ENCODE data around the gene THBS2. TPM values are rescaled to one million over a fixed set of nuclear protein-coding genes. Genes with fewer than 3 reads are reported as not detected.

Gene THBS2
- total and polyA plus RNA-seq, 12 donors = 5.2 to 45.9 (median 10.7) TPM

GRCh38 chr6:169235286-169235685 lies 18.4 kb downstream of the THBS2 start:
- Histone ChIP-seq H3K4me1 (no peaks in the 10 kb centered on the region), H3K36me3 (peaks cover 0 to 59% (median 0%) of the 10 kb centered on the region in 9 donors), H3K9me3 (peaks cover 0 to 16% (median 0%) of the 10 kb centered on the region in 11 donors), H3K27me3 (peaks cover 0 to 5% (median 0%) of the 10 kb centered on the region in 7 donors), H3K4me3 (no peak overlapping the region), H3K27ac (no peak overlapping the region)
- DNase-seq (no peak), ATAC-seq (peak in 2 of 8 donors; percentile 5 to 14)
- TF ChIP-seq, protein P1, sequence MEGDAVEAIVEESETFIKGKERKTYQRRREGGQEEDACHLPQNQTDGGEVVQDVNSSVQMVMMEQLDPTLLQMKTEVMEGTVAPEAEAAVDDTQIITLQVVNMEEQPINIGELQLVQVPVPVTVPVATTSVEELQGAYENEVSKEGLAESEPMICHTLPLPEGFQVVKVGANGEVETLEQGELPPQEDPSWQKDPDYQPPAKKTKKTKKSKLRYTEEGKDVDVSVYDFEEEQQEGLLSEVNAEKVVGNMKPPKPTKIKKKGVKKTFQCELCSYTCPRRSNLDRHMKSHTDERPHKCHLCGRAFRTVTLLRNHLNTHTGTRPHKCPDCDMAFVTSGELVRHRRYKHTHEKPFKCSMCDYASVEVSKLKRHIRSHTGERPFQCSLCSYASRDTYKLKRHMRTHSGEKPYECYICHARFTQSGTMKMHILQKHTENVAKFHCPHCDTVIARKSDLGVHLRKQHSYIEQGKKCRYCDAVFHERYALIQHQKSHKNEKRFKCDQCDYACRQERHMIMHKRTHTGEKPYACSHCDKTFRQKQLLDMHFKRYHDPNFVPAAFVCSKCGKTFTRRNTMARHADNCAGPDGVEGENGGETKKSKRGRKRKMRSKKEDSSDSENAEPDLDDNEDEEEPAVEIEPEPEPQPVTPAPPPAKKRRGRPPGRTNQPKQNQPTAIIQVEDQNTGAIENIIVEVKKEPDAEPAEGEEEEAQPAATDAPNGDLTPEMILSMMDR (IDR thresholded peaks at IDR 0.05) = no peak
- WGBS, 2 donors = 85 to 88% methylated on average over 11 of the region's 11 CpGs
- intact Hi-C loops (cut with DNase I) = no loop called here

GRCh38 chr6:169234634-169235033 lies 19.0 kb downstream of the THBS2 start:
- no peak for ATAC-seq
- Histone ChIP-seq H3K9me3 (peaks cover 0 to 16% (median 0%) of the 10 kb centered on the region in 11 donors), H3K36me3 (peaks cover 0 to 65% (median 0%) of the 10 kb centered on the region in 9 donors)

DNA sequence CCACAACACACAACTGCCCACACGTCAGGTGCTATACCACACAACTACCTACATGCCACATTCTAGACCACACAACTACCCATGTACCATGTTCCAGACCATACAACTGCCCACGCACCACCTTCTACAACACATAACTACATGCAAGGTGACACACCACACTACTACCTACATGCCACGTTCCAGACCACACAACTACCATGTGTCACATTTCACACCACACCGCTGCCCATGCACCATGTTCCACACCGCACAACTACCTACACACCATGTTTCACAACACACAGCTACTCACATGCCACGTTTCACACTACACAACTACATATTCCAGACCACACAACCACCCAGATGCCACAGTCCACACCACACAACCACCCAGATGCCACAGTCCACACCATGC lies 19.8 kb downstream of the THBS2 start:
- H3K9me3 ChIP-seq = peaks cover 0 to 16% (median 0%) of the 10 kb centered on the region in 11 donors
- 93 to 94% methylated on average over 6 of the region's 6 CpGs for WGBS, 2 donors
- intact Hi-C loops (cut with DNase I) = no loop called here
- ATAC-seq (no peak), DNase-seq (no peak)
- peaks cover 0 to 3% (median 0%) of the 10 kb centered on the region in 7 donors for H3K27me3 ChIP-seq
- H3K27ac ChIP-seq = no peak overlapping the region
- no peaks in the 10 kb centered on the region for H3K4me1 ChIP-seq
- no peak overlapping the region for H3K4me3 ChIP-seq
- H3K36me3 ChIP-seq = peaks cover 0 to 65% (median 0%) of the 10 kb centered on the region in 9 donors
- TF ChIP-seq, protein P1 (IDR thresholded peaks at IDR 0.05) = no peak

More at GRCh38 chr6:169234634-169235033, 19.0 kb downstream of the THBS2 start:
- Histone ChIP-seq H3K27ac (no peak overlapping the region), H3K27me3 (peaks cover 0 to 5% (median 0%) of the 10 kb centered on the region in 7 donors), H3K4me1 (no peaks in the 10 kb centered on the region), H3K4me3 (no peak overlapping the region)
- intact Hi-C loops (cut with DNase I) = no loop called here
- TF ChIP-seq, protein P1 (IDR thresholded peaks at IDR 0.05) = no peak
- WGBS, 2 donors = 94 to 96% methylated on average over 18 of the region's 18 CpGs
- no peak for DNase-seq

- Histone ChIP-seq H3K36me3 (peaks cover 0 to 62% (median 0%) of the 10 kb centered on the region in 9 donors), H3K27ac (no peak overlapping the region), H3K9me3 (peaks cover 0 to 16% (median 0%) of the 10 kb centered on the region in 11 donors), H3K4me1 (no peaks in the 10 kb centered on the region), H3K27me3 (peaks cover 0 to 3% (median 0%) of the 10 kb centered on the region in 7 donors), H3K4me3 (no peak overlapping the region)
- WGBS, 2 donors = 83 to 98% methylated on average over 13 of the region's 13 CpGs
- DNase-seq (no peak), ATAC-seq (no peak)
- intact Hi-C loops (cut with DNase I) = no loop called here
- TF ChIP-seq, protein P1 (IDR thresholded peaks at IDR 0.05) = no peak
These were observed 20.5 kb downstream of the THBS2 start for GRCh38 chr6:169233181-169233580.

Data from heart right ventricle (tissue), 16 donors.